OCI-M2 (cell line): Measurements from ENCODE around the gene TCERG1L.
"Not testable (repeated sequence)": the region's sequence is repeated elsewhere in the genome, so short reads cannot be mapped to it uniquely, and the experiment has no call there.

ENCODE experiments used
- DNase-seq: peaks from one replicate; lab custom pipeline; 2025; ENCODE audit not compliant: unreplicated experiment; lab: John Stamatoyannopoulos, UW

Gene TCERG1L, protein sequence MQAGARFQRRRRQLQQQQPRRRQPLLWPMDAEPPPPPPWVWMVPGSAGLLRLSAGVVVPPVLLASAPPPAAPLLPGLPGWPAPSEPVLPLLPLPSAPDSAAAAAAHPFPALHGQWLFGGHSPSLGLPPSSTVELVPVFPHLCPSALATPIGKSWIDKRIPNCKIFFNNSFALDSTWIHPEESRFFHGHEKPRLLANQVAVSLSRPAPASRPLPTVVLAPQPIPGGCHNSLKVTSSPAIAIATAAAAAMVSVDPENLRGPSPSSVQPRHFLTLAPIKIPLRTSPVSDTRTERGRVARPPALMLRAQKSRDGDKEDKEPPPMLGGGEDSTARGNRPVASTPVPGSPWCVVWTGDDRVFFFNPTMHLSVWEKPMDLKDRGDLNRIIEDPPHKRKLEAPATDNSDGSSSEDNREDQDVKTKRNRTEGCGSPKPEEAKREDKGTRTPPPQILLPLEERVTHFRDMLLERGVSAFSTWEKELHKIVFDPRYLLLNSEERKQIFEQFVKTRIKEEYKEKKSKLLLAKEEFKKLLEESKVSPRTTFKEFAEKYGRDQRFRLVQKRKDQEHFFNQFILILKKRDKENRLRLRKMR

DNA sequence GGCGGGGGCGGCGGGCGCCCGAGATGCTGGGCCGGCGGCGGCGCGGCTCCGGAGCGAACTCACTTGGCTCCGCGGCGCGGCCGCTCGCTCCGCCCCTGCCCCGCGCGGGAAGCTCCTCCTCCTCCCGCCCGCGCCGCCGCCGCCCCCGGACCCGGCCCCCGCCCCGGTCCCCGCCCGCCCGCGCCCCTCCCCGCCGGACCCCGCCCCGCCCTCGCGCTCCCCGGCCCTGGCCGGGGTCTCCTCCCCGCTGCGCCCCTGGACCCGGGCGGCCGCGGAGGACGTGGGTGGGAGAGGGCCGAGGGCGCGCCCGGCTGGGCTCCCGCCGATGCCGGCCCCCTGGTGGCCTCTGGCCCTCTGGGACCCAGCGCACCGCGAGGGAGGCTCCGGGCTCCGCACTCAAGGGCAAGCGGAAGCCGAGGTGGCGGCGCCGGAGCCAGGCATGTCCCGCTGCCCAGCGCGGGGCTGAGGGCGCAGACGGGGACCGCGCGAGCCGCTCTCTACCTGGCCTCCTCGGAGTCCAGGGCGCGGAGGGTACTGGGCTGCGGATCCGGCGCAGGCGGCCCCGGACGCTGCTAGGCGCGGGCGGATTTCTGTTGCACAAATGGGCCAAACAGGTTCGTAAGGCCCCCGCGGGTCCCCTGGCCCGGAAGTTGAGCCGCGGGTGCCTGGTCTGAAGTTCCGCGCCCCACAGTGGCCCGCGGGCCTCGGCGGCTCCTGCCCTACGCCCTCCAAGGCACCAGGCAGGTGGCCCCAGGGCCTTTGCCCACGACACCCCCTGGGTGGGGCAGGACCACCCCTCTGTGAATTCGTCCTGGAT is at the start of gene TCERG1L:
TCERG1L (minus strand) TSS at position 61 of the 817 bp plus-strand sequence. CDS start 86 bp downstream, outside the sequence.
- no peak for DNase-seq

- no peak for DNase-seq
Measured at GRCh38 chr10:131358741-131359442, 47.4 kb upstream of the TCERG1L start.

DNA sequence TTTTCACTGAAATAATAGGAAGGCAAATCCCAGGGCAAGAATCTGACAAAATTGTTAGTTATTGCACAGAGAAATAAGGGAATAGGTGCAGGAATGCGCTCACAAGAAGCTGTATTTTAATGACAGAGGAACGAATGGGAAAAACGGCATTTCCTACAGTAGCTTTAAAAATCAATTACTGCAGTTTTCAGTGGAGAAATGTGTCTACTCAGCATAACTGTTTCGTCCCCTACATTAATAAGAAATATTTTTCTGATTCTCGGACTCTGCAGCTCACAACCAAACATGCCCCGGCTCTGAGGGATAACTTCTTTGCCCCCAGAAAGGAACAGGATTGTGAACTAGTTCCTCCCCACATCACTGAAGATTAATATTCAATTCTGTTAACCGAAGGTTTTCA is 44.9 kb upstream of the TCERG1L start:
- no peak for DNase-seq

DNA sequence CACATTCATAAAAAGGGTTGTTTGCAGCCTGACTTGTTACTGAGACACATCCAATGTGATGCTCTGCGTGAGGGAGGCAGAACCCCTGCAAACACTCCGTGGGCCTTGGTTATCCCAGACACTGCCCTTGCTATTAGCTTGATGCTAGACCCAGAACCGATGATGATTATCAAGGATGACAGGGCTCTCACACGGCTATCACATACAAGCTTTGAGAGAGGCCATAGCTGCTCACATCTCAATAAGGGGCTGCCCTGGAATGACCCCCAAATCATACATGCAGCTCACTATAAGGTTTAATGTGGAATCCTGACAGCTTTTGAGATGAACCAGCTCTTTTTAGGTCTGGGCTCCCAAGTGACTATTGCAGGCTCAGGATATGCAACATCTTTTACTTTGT is 44.4 kb upstream of the TCERG1L start:
- DNase-seq: no peak

DNA sequence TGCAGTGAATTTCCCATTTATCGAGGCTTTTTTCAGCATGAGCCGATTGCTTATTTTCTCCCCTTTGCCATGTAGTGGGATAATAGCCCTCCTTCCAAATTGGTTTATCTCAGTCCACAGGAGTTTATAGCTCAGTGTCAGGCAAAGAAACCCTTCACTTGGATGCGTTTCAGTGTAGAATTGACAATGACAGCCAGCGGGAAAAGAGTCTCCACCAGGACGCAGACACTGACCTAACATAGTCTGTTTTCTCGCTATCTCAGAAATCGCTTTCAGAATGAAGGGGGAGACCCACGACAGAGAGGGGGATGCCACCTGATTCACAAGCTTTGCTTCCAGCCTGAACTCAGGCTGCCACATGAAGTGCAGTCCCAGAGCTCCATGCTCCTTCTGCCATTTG is 43.5 kb upstream of the TCERG1L start:
- DNase-seq: no peak

DNA sequence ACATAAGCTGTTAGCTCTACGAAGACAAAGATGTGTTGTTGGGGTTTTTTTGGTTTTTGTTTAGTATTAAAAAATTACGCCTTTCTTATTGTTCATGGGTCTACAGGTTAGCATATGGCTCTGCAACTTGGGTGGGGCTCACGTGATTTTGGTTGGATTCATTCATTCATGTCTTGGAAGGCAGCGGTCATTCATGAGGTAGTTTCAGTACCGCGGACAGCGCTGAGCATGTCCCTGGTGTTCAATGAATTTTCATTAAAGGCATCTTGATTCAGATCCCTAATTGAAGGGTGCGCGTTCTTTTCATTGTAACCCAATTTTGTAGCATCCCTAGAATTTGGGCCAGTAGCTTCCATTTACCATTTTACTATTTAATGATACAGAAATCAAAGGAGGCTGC is 42.9 kb upstream of the TCERG1L start:
- DNase-seq: no peak

DNA sequence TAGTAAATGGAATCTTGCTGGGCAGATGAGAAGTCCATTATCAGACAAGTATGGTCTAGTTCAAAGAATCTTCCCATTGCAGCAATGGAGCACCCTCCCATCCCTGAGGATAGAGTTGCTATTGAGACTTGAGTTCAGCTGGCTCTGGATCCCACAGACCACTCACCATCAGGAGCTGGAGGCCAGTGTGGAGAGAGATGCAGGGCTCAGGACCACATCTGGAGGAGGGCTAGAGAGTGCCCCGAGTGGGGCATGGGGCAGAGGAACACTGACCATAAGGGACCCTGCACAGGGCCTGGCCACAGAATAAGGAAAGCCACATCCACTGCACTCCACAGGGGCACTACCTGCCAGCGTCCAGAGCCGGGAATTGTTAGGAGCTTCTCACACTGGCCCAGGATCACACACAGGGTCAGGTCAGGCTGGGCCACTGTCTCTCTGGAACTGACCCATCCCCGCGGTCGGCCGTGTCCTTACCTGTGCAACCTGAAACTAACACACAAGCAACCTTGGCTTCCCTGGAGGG is 41.3 kb upstream of the TCERG1L start:
- DNase-seq: no peak

GRCh38 chr10:131350660-131351059 is 39.1 kb upstream of the TCERG1L start:
- no peak for DNase-seq

DNA sequence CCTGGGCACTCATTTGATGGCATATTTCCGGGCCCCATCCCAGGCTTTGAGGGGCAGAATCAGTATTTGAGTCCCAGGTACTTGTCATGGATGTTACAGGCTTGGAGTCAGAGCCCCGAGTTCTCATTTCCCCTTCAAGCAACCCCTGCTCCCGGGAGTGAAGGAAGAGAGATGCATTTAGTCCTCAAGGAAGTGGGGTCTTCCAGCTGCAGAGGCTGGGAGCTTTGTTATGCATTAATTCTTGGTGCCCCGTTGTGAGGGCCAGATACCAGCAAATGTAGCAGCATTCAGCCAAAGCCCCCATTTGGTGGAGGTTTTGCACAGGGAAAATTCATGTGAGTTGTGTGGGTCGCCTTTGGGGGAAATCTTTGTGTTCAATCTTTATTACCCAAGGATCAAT is 38.7 kb upstream of the TCERG1L start:
- DNase-seq: no peak

DNA sequence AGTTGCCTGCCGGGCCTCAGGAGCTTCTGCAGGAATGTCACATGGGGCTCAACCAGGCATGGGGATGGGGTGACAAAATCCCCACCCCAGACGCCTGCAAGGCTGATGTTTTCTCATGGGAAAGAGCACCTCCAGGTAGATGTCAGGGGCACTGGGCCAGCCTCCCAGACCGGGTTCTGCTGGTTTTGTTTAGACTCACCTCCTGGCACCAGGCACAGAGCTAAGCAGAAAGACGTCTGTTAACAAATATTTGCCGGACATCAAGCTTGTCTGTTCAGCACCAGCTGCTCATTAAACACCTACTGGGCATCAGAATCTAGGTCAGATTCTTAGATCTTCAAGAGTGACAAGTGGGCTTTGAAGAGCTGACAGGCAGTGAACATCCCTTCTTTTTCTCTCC is 34.9 kb upstream of the TCERG1L start:
- DNase-seq: no peak

DNA sequence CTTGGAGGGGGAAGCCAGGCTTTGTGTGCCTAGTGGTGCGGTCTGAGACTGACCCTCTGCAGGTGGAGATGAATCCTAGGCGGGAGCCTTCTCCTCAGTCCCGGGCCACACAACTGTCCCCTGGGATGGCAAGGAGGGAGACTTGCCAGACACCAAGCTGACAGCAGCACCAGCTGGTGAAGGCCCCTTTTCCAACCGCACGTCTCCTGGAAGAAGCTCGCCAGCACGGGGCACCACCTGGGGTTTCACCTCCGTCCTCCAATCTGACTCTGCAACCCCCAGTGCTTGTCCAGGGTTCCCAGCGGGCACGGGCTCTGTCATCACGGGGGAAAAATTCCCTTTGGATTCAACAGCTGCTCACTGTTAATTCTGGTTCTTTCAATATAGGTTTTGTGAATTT is 34.2 kb upstream of the TCERG1L start:
- DNase-seq: no peak

DNA sequence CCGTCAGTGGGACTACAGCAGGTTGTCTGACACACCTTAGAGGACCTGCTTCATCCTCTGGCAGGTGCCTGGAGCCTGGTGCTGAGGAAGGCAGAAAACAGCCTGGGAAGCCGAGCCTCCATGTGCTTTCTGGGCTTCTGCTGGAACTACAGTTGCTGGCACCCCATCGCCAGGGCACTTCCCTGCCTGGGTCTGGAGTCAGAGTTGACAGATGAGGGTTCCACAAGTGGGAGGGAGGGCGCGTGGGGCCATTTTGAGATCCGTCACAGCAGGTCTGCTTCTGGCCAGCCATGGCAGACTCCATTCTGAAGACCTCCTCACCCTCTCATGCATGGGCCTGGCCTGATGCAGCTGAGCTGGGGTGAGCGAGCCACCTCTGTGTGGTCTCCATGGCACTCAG is 33.2 kb upstream of the TCERG1L start:
- DNase-seq: no peak

GRCh38 chr10:131337741-131338140 is 26.2 kb upstream of the TCERG1L start:
- DNase-seq: no peak

DNA sequence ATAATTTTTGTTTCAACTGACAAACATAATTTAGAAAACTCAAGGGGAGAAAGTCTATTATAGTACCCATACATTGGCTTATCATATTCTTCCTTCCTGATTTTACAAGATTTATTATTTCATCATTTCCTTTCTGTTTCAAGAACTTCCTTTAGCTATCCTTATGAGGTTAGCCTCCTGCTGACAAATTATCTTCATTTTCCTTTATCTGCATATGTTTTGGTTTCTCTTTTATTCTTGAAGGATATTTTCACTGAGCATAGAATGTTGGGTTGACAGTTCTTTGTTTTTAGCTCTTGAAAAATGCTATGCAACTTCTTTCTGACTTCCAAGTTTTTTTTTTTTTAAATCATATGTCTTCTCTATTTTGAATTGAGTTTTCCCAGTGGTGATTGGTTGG is 21.3 kb upstream of the TCERG1L start:
- DNase-seq: no peak

DNA sequence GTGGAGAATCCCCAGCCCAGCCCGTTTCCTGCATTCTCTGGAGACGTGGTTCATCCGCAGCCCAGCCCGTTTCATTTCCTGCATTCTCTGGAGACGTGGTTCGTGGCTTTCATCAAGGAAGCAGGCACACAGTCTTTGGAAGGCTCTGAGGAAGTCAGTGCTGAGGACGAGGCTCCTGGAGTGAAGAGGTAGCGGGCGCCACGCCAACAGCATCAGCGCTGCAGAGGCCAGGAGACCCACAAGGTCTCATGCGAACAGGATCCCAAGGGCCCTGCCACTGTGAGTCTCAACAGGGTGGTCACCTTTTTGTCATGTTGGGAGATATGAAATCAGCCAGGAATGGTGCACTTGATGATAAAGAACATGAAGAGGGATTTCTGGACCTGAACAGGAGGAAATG is 12.4 kb upstream of the TCERG1L start:
- no peak for DNase-seq

DNA sequence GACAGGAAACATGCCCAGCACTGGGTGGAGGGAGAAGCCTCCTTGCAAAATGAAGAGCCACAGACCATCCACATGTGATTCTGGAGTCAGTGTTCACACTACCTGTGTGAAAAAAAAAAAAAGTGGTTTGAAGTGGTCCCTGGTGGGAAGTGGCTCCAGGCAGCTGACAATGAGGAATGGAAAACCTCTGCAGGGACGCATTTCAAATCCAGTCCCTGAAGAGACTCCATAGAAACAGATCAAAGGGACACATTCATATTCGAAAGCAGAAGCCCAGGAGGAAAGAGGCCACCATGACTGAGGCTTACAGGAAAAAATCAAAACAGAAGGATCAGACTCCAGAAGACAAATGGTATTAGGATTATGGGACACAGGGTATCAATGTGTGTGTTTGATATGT is 11.5 kb upstream of the TCERG1L start:
- DNase-seq: no peak

DNA sequence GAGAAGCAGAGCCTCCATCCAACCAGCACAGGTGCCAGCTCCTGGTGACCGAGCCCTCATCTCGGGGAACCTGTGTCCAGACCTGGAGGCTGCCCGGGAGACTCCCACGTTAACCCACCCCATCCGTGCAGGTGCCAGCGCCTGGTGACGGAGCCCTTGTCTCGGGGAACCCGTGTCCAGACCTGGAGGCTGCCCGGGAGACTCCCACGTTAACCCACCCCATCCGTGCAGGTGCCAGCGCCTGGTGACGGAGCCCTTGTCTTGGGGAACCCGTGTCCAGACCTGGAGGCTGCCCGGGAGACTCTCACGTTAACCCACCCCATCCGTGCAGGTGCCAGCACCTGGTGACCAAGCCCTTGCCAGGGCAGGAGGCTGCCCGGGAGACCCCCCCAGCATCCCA is 11.1 kb upstream of the TCERG1L start:
- DNase-seq: not testable (repeated sequence)

DNA sequence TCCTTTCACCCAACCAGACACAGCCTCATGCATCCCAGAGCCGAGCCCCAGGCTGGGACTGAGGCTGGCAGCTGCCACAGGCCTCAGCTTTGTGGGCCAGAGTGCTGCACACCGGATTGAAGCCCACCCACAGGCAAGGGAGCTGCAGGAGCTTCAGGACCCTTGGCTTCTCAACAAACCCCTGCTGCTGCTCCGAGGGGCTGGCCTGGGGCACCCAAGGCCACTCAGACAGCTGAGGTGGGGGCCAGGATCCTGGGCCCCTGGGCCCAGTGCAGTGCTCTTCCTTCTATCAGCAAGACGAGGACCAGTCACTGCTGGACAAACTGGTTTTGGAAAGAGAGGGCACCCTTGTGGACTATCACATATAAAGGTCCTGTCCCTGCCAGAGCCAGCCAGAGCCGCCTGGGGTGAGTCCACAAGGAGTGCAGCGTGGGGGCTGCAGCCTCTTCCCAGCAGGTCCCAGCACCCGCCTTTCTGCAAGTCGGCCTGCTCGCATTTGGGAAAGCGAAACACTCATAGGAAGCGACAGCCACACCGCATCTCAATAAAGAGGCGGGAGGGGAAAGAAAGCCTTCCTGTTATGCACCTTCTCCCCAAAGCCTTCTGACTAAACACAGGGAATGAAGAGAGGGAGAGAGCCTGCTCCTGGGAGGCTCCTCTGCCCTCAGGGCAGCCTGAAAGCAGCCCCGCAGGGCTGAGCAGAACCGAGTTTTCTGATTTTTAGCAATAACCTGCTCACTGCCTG is 9.5 kb upstream of the TCERG1L start:
- DNase-seq: no peak

DNA sequence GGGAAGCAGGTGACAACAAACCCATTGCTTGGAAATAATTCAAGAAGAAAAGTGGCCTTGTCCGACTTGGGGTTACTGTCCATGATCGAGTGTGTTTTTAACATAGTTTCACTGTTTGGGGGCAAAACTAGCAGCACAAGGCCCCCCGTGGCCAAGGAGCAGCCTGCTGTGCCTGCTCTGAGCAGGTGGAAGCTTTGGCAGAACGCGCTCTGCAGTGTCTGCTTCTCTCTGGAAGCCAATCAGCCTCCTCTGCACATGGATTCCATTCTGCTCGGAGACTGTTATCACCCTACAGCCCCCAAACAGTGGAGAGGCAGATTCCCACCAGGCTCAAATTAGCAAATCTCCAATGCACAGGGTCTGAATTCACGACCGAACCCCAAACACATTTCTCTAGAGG is 7.3 kb upstream of the TCERG1L start:
- DNase-seq: no peak

DNA sequence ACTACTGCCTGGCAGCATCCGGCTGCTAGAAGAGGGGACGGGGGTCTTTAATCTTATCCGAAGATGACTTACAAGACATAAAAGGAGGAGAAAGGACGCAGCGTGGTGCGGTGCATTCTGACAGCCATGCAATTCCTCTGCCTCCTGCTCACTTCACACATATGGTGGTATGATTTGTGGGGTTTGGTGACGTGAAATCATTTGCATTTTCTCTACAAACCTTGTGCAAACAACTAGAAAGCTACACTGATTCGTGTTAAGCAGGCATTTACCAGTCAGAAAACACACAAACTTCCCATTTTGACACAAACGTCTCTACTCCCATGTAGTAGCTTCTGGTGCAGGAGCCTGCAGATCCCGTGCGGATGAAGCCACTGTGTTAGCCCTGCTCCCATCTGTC is 6.8 kb upstream of the TCERG1L start:
- DNase-seq: no peak
